Non-pigmented ciliary epithelial cell (primary cell): ENCODE results near the gene CACNA1D.

ENCODE experiments used
- DNase-seq: peaks from one replicate; pipeline ENCODE4 v3.0.0-alpha.2; 2010; ENCODE audit warnings: low read depth

CACNA1D gene

DNA sequence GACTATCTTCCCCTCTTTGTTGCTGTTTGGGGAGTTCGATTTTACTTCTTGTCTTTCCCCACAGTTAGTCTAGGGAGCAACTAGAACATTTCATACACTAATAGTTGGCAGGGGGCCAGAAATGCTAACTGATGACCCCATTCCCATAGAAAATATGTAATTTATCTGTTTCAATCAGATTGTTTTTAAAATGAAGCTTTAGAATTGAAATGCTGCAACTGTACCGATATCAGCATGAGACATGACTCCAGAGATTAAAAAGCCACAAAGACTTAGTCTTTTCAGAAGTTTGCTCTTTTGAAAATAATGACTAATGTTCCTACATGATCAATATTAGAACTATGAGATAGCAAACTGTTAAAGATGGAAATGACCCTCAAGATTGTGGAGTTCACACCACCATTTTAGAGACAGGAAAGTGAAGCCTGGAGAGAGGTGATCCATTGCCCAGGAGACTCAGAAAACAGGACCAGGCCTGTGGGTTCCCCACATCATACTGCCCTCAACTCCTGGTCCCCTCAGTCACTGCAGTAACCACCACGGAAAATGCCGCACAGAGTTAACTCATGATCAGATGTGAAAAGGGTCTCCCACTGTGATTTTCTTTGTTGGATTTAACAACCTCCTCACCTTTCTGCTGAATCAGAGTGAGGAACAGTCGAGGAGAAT is 221.5 kb downstream of the CACNA1D start:
- peak; percentile 53 for DNase-seq

DNA sequence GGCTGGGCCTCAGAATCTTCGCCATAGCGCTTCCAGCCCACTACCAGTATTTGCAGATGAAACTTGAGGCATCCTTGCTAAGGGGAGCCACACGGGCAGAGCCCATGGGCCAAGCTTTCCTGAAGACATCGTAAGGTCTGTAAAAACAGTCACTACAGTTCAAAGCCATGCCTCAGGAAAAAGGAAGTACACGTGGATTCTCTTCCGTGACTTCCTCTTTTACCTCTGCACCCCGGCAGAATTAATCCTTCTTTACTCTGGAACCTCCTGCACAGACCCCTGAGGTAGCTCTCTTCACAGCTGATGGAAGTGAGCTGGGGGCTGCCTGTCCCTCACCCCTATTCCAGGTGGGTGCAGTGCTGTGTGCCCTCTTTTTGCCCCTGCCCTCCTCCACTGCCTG is 222.6 kb downstream of the CACNA1D start:
- no peak for DNase-seq

DNA sequence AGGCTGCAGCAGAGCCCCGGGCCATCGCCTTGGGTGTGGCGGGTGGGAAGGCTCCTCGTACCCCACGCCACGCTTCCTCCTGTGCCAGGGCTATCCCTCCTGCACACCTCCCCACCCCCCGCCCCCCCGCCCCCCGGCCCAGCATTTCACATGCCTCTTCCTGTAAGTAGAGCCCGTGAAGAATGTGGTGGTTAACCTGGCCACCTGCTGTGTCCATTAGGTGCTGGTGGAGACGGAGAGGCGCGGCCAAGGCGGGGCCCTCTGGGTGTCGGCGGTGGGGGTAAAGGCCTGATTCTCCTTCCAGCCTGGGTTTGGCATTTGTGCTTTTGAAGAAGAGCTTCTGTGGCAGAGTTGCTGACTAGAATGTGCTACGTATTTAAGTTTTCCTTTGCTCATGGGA is 224.1 kb downstream of the CACNA1D start:
- DNase-seq, result no peak

GRCh38 chr3:53719796-53720195 is 225.4 kb downstream of the CACNA1D start:
- no peak for DNase-seq

GRCh38 chr3:53721187-53722119 is 227.0 kb downstream of the CACNA1D start:
- DNase-seq, result no peak

GRCh38 chr3:53724566-53724965 is 230.2 kb downstream of the CACNA1D start:
- DNase-seq, result no peak

GRCh38 chr3:53725387-53725995 is 231.1 kb downstream of the CACNA1D start:
- no peak for DNase-seq

DNA sequence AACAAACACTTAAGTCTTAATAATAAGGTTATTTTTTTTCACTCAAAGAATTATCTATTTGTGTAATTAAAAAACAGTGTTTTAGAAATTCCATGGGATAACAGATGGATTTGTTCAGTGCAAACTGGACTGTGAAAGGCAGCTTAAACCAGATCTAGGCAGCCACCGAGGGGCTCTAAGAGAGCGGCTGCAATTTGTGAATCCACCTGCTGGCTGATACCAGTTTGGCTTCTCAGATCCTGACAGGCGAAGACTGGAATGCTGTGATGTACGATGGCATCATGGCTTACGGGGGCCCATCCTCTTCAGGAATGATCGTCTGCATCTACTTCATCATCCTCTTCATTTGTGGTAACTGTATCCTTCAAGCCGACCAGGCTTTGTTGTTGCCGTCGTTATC is 232.2 kb downstream of the CACNA1D start:
- DNase-seq, result no peak

DNA sequence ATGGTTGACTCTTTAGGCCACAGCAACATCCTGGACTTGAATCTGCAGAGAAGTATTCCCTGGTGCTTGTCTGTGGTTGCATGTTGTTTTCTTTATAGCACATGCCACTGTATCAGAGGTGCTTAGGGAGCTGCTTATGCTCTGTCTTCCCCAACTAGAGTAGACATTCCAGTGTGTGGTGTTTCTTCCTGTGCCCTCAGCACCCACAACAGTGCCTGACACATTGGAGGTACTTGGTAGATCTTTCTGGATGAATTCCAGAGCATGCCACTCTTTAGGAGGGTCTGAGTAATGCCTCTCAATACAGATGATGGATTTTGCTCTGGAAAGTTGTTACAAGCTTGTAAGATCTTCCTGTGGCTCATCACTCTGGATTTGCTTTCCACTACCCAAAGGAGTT is 234.2 kb downstream of the CACNA1D start:
- no peak for DNase-seq

- DNase-seq, result no peak
Measured at GRCh38 chr3:53729159-53729558, 234.7 kb downstream of the CACNA1D start.

GRCh38 chr3:53729618-53730017 is 235.2 kb downstream of the CACNA1D start:
- no peak for DNase-seq

- DNase-seq, result no peak
Measured at GRCh38 chr3:53730576-53730975, 236.2 kb downstream of the CACNA1D start.

GRCh38 chr3:53731934-53732624 is 237.7 kb downstream of the CACNA1D start:
- no peak for DNase-seq

DNA sequence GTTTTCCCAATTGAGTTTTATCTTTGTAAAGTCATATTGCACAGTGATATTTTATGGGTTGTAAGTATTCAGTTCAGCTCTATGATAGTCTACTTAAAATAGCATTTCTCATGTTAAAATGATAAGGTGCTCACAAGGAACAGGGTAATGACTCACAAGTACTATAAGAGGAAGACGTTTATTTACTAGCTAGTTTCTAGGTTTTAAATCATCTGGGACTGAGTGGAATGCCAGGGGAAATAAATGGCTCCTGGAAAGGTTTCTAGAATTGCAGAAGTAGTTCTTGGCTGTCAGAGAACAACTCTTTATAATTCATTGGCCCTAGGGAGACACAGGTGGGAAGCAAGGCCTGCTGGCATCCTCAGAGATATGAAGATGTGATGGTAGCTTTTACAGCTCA is 239.0 kb downstream of the CACNA1D start:
- no peak for DNase-seq

- no peak for DNase-seq
Measured at GRCh38 chr3:53739966-53740365, 245.6 kb downstream of the CACNA1D start.

GRCh38 chr3:53740956-53741355 is 246.5 kb downstream of the CACNA1D start:
- DNase-seq, result no peak

DNA sequence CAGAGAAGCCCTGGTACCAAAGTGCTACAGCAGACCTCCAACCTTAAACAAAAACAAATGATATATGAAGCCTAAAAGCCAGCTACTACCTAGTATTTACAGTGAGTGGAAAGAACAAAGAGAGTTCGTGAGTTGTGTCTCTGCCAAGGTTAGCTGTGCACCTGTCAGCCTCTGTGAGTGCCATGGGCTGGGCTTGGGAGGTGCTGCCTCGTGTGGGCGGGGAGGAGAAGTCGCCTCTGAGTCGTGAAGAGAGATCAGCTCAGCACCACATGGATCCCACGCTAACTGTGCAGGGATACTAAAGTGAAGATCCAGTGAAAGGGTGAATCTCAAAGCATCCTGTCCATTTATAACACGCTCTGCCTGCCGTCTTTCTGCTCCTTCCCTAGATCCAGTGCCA is 249.9 kb downstream of the CACNA1D start:
- DNase-seq, result no peak

GRCh38 chr3:53747559-53747958 is 253.1 kb downstream of the CACNA1D start:
- no peak for DNase-seq

DNA sequence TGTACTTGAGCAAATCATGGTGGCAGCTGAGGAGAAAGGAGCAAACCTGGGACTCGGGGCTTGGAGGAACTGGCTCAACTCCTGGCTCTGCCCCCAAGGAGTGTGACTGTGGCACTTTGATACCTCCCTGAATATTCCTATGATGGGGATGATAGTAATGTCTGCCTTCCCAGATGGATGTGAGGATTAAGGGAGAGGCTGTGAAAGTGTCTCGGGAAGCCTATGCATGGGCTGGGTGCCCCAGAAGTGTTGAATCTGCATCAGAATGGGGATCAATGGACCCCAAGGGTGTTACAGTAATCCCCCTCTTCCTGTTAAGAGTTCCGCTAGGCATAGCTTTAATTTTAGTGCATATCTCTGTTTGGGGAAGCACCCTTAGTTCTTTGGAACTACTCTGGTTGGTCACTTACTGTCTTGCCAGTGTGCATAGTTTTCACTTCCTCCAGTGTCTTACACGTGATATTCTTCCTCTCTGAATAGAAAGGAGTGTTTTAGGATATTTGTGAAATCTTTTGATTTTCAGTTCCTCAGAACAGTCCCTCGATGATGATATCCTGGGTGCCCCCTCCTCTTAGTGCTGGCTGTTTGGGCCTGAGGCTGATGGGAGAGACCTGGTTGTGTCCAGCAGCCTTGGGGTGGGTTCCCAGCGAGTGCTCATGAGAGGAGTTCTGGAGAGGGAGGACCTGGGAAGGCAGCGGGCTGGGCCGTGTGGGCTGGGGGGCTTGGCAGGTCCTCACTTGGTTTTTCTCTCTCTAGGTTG is 254.3 kb downstream of the CACNA1D start:
- no peak for DNase-seq

DNA sequence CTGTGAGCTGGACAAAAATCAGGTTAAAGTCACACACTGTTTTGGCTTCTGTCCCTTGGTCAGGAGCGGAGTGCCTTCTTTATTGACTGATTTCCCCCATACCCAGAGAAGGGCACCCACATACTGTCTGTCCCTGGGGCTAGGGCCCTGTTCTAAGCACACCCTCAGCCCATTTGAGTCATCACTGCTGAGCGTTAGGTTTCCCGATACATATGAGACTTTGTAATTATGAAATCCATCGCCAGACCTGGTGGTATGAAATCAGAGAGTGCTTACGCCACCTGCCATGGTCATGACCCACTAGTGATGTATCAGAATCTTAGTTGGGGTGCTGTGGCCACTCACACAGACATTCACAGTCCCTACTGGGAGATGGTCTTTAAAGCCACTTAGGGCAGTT is 255.0 kb downstream of the CACNA1D start:
- no peak for DNase-seq
